CD4-positive, alpha-beta T cell treated with Interleukin-12 subunit alpha and Interleukin-12 subunit beta, for 1 hour (primary cell): ENCODE measurements around the gene GSTK1.
A peak's percentile ranks its signal among the peaks of the same experiment; 100 is the strongest.
"Not testable (repeated sequence)": the region's sequence is repeated elsewhere in the genome, so short reads cannot be mapped to it uniquely, and the experiment has no call there.

Experiments used
- DNase-seq: peaks from one replicate; pipeline ENCODE4 v3.0.0-alpha.2; 2020

Gene GSTK1

GRCh38 chr7:143279186-143280098, 16.2 kb downstream of the GSTK1 start:
- peak; percentile 69 for DNase-seq

DNA sequence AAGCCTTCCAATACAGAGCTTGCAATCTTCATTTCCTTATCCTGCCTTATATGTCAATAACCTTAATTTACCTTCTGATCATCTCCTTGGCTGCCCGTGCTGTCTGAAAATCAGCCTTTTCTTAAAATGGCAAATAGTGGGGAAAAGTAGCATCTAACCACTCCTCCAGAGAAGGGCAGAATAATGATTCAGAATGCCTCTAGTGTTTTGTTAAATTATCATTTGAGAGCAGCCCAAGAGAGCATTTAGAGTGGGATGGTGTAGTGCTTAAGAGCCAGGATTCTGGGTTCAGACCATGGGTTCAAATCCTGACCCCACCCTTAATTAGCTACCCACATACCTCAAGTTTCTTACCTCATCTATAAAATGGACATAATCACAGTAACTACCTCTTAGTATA, 16.9 kb downstream of the GSTK1 start:
- DNase-seq: no peak

DNA sequence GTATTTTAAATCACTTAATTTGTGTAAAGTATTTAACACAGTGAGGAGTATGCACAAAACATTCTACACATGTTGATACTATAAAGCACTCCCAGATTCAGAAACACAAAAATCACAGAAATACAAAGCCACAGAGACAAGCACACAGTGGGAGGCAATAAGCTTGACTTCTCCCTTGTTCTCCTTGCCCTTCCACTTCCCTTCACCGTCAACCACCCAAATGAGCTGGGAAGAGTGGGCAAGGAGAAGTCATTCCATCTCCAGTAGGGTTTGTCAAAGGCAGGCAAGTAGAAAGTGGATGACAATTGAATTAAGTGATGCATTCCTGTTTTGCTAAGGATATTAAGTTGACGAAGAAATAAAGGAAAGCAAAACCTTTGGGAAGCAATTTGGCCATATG, 17.3 kb downstream of the GSTK1 start:
- no peak for DNase-seq

- DNase-seq: no peak
These were observed 18.3 kb downstream of the GSTK1 start for GRCh38 chr7:143281529-143281928.

GRCh38 chr7:143282124-143282523, 18.9 kb downstream of the GSTK1 start:
- no peak for DNase-seq

DNA sequence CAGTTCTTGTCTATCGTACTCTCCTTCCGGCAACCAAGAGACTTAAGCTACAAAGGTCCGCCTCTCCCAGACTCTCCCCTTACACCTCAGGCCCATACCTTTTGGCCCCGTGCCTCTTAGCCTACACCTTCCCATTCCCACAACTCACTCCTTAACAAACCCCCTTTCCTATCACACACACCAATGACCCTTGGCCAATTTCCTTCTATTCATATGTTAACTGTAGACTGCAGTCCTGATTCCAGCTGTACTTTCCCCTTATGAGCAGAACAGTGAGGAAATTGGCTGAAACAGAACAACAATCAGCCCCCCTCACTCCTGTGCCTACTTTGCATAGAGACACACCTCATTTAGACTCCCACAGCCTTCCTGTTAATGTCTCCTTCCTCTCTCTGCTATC, 20.1 kb downstream of the GSTK1 start:
- DNase-seq: no peak

- DNase-seq: no peak
These were observed 21.6 kb downstream of the GSTK1 start, which contains the start of gene TMEM139 for GRCh38 chr7:143284591-143285469. TMEM139 (plus strand) TSS chr7:143284958; CDS start chr7:143285958, 1,000 bp downstream.

DNA sequence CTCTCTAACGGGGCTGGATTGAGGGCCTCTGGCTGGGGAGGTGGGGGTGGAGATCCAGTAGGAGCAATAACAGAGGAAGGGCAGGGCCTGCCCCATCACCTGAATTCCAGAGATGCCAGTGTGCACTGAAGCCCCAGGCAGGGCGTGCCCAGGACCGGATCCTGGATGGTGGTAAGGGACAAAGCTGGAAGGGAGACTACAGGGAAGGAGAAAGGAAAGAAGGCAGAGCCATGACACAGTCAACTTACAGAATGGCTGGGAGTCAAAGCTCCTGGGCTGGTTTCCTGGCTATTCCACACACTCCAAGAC, 22.2 kb downstream of the GSTK1 start:
- DNase-seq: no peak

- DNase-seq: no peak
These were observed 22.7 kb downstream of the GSTK1 start for GRCh38 chr7:143285806-143286521.

DNA sequence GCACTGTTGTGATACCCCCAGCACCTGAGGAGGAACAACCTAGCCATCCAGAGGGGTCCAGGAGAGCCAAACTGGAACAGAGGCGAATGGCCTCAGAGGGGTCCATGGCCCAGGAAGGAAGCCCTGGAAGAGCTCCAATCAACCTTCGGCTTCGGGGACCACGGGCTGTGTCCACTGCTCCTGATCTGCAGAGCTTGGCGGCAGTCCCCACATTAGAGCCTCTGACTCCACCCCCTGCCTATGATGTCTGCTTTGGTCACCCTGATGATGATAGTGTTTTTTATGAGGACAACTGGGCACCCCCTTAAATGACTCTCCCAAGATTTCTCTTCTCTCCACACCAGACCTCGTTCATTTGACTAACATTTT, 23.3 kb downstream of the GSTK1 start:
- no peak for DNase-seq

DNA sequence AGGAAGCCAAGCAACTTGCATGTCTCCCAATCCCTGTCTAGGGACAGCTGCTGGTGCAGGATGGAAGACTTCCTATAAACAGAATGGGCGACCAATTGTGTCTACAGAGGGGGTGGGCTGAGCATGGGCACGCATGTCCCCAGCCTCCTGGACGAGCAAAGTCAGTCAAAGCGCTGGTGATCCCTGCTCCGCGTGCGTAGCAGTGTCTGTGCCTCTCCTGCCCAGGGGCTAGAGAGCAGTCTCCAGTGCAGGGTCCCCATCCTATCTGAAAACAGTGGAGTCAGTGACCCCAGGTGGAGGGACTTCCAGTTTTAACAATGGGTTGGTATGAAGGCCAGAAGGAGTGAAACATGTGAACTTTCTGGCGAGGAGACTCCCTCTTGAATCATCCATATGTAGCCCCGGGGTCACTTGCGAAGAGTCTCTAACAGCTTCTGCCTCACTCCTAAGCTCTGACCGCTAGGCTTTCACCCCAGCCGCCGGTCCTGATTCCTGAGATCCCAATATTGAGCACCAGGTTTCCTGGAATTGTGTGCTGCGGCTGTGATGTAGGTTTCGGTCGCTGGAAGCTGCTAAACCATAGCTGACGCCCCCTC, 24.2 kb downstream of the GSTK1 start:
- no peak for DNase-seq

GRCh38 chr7:143287935-143288826, 24.9 kb downstream of the GSTK1 start, which contains the start of gene CASP2:
CASP2 (plus strand) TSS chr7:143288351; CDS start chr7:143288456, 105 bp downstream.
- peak; percentile 99 for DNase-seq

- no peak for DNase-seq
These were observed 25.6 kb downstream of the GSTK1 start for GRCh38 chr7:143288836-143289235.

- DNase-seq: no peak
These were observed 26.2 kb downstream of the GSTK1 start for GRCh38 chr7:143289421-143289820.

GRCh38 chr7:143289888-143290287, 26.6 kb downstream of the GSTK1 start:
- DNase-seq: not testable (repeated sequence)

GRCh38 chr7:143290293-143290692, 27.1 kb downstream of the GSTK1 start:
- DNase-seq: no peak

- DNase-seq: no peak
These were observed 29.6 kb downstream of the GSTK1 start for GRCh38 chr7:143292876-143293275.

- no peak for DNase-seq
These were observed 32.6 kb downstream of the GSTK1 start for GRCh38 chr7:143295870-143296269.

- no peak for DNase-seq
These were observed 33.4 kb downstream of the GSTK1 start for GRCh38 chr7:143296686-143297085.

- no peak for DNase-seq
These were observed 36.1 kb downstream of the GSTK1 start for GRCh38 chr7:143299346-143299745.

DNA sequence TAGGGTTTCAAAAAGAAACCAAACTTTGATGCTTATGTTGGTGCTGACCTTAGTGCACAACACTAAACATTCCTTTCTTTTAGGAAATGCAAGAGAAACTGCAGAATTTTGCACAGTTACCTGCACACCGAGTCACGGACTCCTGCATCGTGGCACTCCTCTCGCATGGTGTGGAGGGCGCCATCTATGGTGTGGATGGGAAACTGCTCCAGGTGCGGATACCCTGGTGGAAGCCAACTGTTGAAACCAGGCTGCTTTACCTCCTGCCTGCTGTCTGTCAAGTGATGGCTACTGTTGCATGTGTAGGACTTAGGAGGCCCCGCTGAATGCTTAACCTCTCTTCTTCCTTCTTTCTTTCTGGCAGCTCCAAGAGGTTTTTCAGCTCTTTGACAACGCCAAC, 36.6 kb downstream of the GSTK1 start:
- DNase-seq: peak; percentile 74
